Measurements from ENCODE around the gene IFT43.
A peak's percentile ranks its signal among the peaks of the same experiment; 100 is the strongest.

The IFT43 gene

GRCh38 chr14:76115010-76115422, 129.5 kb downstream of the IFT43 start:
- no peak for DNase-seq

DNA sequence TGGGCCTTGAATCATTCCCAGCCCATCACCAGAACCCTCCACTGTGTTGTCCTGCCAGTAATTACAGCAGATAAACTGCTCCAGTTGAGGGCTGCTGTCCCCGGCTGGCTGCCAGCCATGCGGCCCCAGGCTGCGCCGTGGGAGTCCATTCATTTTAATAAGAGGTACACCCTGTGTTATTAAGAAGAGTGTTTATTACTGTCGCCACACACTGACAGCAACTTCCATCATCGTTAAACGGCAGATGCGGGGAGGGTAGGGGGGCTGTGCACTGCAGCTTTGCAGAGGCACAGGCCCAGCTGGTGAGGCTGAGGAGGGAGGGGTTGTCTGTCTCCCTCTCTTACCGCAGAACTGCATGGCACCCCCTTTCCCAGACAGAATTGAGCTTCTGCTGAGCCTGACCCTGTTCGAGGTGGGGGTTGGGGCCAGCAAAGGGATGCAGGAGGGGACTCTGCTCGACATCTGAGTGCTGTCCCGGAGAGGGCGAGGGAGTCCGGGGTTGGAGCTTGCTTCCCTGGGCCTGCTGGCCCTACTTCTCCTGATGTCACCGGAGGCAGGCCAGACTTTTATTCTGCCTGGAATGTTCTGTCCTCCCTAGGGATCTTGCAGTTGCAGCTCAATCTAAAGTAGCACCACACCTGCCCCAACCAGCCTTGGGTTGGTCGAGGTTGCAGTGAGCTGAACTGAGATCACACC, 132.4 kb downstream of the IFT43 start:
- peak; percentile 90 for DNase-seq

DNA sequence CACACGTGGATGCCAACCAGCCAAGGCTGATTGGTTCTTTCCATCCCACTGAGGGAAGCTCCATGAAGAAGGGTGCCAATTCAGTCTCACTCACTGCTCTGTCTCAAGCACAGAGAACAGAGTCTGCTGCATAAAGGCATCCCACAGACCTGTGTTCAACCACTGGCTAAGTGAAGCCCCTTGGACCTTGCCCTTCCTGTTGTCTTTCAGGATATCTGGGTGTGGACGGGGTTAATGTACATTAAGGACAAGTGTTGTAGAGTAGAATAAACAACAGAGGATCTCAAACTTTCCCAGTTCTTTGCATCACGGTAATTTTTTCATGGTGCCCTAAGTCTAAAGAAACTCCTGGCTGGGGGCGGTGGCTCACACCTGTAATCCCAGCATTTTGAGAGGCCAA, 133.0 kb downstream of the IFT43 start:
- DNase-seq = no peak

GRCh38 chr14:76121089-76121748, 135.7 kb downstream of the IFT43 start:
- DNase-seq = no peak

DNA sequence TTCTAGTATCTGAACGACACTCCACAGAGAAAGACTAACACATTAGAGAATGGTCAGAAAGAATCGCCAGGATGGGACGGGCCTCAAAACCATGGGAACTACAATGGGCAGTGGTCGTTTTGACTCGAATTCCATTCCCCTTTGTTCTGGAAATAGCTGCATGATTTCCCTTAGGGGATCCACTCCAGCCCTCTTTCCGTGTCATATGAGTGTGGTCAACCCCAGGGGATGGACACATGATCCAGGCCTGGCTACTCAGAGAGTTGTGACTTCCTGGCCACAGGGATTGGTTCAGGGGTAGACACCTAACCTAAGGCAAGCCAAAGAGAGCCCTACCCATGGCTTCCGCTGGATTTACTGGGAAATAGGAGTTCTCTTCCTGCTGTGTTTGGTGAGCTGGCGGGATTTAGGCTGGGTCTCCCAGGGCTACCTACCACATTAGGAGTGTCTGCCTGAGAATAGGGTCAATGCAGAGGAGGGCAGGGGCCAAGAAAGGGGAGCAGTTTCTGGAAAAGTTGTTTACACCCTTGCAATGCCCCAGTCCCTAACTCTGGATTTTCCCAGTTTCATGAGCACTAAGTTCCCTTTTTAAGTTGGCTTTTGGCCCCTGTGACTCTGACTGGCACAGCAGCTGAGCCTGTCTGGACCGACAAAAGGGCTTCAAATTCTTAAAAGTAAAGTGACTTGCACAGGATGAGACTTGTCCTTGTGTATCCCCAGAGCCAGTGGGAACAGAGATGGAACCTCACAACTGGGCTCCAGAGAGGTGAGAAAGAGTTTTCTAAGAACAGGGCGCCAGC, 138.1 kb downstream of the IFT43 start:
- DNase-seq = no peak

DNA sequence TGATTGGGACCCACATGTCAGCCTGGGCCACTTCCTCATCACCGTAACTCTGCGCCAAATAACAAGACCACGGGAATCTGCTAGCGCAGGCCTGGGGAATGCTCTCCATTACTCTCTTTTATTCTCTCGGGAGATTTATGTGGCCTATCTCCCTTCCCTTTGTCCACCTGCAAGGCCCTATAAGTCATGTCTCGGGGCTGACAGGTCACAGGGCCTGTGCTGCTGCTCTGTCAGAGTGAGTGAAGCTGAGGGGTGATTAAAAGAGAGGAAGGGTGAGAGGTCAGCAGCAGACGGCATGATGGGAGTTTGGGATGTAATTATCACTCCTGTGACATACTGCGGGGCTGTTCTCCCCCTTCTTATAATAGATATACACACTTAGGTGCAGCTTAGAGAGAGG, 139.9 kb downstream of the IFT43 start:
- DNase-seq = no peak

DNA sequence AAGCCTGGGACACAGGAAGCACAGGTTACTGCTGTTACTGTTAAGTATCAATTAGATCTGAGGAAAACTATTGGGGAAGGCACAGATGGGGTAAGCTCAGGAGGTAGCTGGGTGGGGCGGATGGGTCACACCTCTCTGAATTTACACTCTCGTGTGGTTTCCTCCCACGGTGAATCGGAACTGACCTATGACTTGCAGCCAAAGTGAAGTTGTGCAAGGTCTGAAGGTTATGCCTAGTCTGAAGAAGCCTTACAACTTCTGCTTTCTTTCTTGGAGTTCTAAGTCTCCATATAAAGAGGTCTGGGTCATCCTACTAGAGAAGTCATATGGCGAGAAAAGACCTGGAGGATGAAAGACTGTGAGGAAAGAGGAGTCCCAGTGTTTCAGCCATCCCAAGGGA, 140.5 kb downstream of the IFT43 start:
- DNase-seq = no peak

DNA sequence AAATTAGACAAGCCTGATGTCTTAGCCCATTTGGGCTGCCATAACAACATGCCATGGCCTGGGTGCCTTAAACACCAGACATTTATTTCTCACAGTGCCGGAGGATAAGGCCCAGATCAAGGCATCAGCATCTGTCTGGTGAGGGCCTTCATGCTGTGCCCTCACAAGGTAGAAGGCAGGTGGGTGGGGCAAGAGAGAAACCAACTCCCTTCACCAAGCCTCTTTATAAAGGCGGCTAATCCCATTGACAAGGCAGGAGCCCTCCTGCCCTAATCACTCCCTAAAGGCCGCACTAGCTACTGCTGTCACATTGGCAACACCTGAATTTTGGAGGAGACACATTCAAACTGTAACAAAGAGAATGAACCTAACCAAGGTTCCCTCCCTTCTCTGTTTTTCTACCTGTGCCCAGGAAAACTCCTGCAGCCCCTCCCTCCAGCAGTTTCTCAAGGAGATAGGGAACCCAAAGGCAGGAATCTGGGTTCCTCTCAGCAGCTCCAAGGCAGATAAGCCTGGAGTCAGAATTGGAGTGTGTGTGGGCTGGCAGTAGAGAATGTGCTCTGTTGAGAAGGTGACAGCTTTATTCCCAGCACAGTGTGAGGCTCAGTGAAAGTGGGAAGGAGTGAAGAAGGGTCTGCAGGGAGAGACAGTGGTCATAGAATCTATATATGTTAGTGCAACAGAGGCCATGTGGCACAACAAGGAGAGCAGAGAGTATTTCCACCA, 144.5 kb downstream of the IFT43 start:
- DNase-seq = no peak

DNA sequence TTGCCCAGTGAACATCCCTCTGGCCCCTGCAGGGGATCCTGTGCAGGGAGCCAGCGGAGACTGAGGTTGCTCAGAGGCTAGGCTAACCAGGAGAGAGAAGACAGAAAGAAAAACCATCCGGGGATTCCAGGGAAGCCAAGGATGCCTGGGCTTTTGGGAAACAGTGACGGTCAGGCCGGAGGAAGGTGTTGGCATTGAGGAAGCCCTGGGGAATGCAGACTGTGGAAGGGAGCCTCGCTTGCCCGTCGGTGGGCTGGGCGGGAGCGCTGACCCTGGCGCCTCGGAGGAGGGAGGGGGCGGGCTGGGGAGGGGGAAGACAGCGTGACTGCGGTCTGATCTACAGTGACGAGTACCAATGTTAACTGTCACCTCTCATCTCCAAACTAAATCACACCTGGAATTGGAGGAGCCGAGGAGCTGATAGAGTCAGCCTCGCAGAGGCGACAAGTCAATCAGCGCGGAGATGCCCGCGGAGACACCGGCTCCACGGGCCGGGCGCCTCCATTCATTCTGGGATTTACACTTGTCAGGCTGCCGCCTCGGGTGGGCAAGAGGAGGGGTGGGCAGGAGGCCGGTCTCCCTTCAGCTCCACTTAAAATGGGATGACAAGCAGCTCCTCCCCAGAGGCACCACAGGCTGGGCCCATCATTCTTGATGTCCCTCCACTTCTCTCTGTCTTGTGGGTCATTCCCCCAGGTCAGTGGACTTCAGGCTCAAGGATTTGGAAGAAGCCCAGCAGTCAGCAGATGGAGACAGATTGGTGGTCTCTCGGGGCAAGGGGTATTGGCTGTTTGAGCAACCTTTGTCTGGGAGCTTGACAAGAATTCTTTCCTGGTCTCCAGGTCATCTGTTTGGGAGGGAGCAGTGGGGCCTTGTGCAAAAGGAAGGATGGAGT, 145.8 kb downstream of the IFT43 start:
- DNase-seq = no peak

- DNase-seq = no peak
Measured at GRCh38 chr14:76133103-76133502, 147.5 kb downstream of the IFT43 start.
